ENCODE data around the gene CLSTN2.

Gene CLSTN2

DNA sequence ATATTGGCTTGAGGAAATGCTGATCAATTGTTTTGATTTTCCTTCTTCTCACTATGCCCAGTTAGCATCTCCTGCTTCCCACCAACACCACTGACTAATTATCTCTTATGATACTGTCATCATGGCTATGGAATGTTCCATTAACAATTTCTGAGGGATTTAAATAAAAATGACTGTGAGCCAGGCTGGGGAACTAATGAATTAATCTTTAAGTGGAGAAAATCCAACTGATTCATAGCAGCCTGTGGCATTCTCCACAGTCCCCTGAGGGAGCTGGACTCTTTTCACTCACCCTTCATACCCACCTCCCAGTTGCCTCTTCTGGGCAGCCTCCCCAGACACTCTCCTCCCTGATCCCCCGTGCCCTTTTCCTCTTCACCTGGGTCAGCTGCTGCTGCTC lies 353.6 kb downstream of the CLSTN2 start:
- TF ChIP-seq TAF1 (IDR thresholded peaks at IDR 0.05; ENCODE audit: borderline replicate concordance, insufficient read depth, low read length) (no peak), SIN3A (IDR thresholded peaks at IDR 0.05; ENCODE audit: borderline replicate concordance, insufficient read depth, low read length) (no peak), POLR2AphosphoS5 (IDR thresholded peaks at IDR 0.05; ENCODE audit: low read depth, low read length) (no peak), FOXP2 (optimal IDR thresholded peaks at IDR 0.05; ENCODE audit: borderline replicate concordance, extremely low read depth, extremely low read length, insufficient read depth) (no peak)
- TF ChIP-seq, protein P1, sequence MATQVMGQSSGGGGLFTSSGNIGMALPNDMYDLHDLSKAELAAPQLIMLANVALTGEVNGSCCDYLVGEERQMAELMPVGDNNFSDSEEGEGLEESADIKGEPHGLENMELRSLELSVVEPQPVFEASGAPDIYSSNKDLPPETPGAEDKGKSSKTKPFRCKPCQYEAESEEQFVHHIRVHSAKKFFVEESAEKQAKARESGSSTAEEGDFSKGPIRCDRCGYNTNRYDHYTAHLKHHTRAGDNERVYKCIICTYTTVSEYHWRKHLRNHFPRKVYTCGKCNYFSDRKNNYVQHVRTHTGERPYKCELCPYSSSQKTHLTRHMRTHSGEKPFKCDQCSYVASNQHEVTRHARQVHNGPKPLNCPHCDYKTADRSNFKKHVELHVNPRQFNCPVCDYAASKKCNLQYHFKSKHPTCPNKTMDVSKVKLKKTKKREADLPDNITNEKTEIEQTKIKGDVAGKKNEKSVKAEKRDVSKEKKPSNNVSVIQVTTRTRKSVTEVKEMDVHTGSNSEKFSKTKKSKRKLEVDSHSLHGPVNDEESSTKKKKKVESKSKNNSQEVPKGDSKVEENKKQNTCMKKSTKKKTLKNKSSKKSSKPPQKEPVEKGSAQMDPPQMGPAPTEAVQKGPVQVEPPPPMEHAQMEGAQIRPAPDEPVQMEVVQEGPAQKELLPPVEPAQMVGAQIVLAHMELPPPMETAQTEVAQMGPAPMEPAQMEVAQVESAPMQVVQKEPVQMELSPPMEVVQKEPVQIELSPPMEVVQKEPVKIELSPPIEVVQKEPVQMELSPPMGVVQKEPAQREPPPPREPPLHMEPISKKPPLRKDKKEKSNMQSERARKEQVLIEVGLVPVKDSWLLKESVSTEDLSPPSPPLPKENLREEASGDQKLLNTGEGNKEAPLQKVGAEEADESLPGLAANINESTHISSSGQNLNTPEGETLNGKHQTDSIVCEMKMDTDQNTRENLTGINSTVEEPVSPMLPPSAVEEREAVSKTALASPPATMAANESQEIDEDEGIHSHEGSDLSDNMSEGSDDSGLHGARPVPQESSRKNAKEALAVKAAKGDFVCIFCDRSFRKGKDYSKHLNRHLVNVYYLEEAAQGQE (IDR thresholded peaks at IDR 0.05; ENCODE audit: insufficient read depth in 1 of 2, low read depth in 2 of 2, low read length in 2 of 2) = no peak

- TF ChIP-seq FOXP2 (optimal IDR thresholded peaks at IDR 0.05; ENCODE audit: borderline replicate concordance, extremely low read depth, extremely low read length, insufficient read depth) (no peak), POLR2AphosphoS5 (IDR thresholded peaks at IDR 0.05; ENCODE audit: low read depth, low read length) (no peak), TAF1 (IDR thresholded peaks at IDR 0.05; ENCODE audit: borderline replicate concordance, insufficient read depth, low read length) (no peak), SIN3A (IDR thresholded peaks at IDR 0.05; ENCODE audit: borderline replicate concordance, insufficient read depth, low read length) (no peak)
- TF ChIP-seq, protein P1 (IDR thresholded peaks at IDR 0.05; ENCODE audit: insufficient read depth in 1 of 2, low read depth in 2 of 2, low read length in 2 of 2) = no peak
These were observed 355.1 kb downstream of the CLSTN2 start for GRCh38 chr3:140290105-140290504.

GRCh38 chr3:140292170-140292569 lies 357.2 kb downstream of the CLSTN2 start:
- TF ChIP-seq FOXP2 (optimal IDR thresholded peaks at IDR 0.05; ENCODE audit: borderline replicate concordance, extremely low read depth, extremely low read length, insufficient read depth) (no peak), TAF1 (IDR thresholded peaks at IDR 0.05; ENCODE audit: borderline replicate concordance, insufficient read depth, low read length) (no peak), POLR2AphosphoS5 (IDR thresholded peaks at IDR 0.05; ENCODE audit: low read depth, low read length) (no peak), SIN3A (IDR thresholded peaks at IDR 0.05; ENCODE audit: borderline replicate concordance, insufficient read depth, low read length) (no peak)
- TF ChIP-seq, protein P1 (IDR thresholded peaks at IDR 0.05; ENCODE audit: insufficient read depth in 1 of 2, low read depth in 2 of 2, low read length in 2 of 2) = no peak

- TF ChIP-seq FOXP2 (optimal IDR thresholded peaks at IDR 0.05; ENCODE audit: borderline replicate concordance, extremely low read depth, extremely low read length, insufficient read depth) (no peak), TAF1 (IDR thresholded peaks at IDR 0.05; ENCODE audit: borderline replicate concordance, insufficient read depth, low read length) (no peak), POLR2AphosphoS5 (IDR thresholded peaks at IDR 0.05; ENCODE audit: low read depth, low read length) (no peak), SIN3A (IDR thresholded peaks at IDR 0.05; ENCODE audit: borderline replicate concordance, insufficient read depth, low read length) (no peak)
- TF ChIP-seq, protein P1 (IDR thresholded peaks at IDR 0.05; ENCODE audit: insufficient read depth in 1 of 2, low read depth in 2 of 2, low read length in 2 of 2) = no peak
These were observed 357.7 kb downstream of the CLSTN2 start for GRCh38 chr3:140292684-140293083.

- TF ChIP-seq FOXP2 (optimal IDR thresholded peaks at IDR 0.05; ENCODE audit: borderline replicate concordance, extremely low read depth, extremely low read length, insufficient read depth) (no peak), TAF1 (IDR thresholded peaks at IDR 0.05; ENCODE audit: borderline replicate concordance, insufficient read depth, low read length) (no peak), POLR2AphosphoS5 (IDR thresholded peaks at IDR 0.05; ENCODE audit: low read depth, low read length) (no peak), SIN3A (IDR thresholded peaks at IDR 0.05; ENCODE audit: borderline replicate concordance, insufficient read depth, low read length) (no peak)
- TF ChIP-seq, protein P1 (IDR thresholded peaks at IDR 0.05; ENCODE audit: insufficient read depth in 1 of 2, low read depth in 2 of 2, low read length in 2 of 2) = no peak
These were observed 359.1 kb downstream of the CLSTN2 start for GRCh38 chr3:140294058-140294457.
